Neural cell (in vitro differentiated cells): ENCODE measurements around the gene SULT1A1.

Experiments used
- EZH2 ChIP-seq: fragments of 200-600, 300-800 bp; shearing (Covaris generic), sonication (generic); IDR thresholded peaks from 2 replicates; pipeline ENCODE4 v1.6.1; 2014; ENCODE audit warnings: antibody characterized with exemption, low read length, borderline replicate concordance, mild to moderate bottlenecking; ENCODE audit not compliant: insufficient read depth, poor library complexity, severe bottlenecking
- REST ChIP-seq: IDR thresholded peaks from 2 replicates; pipeline ENCODE4 v1.6.1; 2012; ENCODE audit warnings: borderline replicate concordance
- SMC3 ChIP-seq: fragments of 450-650 bp; conservative IDR thresholded peaks from 2 replicates; pipeline ENCODE4 v1.6.1; 2014; ENCODE audit warnings: antibody characterized with exemption, mild to moderate bottlenecking, moderate library complexity; ENCODE audit not compliant: poor library complexity
- TAF1 ChIP-seq: IDR thresholded peaks from 2 replicates; pipeline ENCODE4 v1.6.1; 2012; ENCODE audit warnings: low read depth
- TF ChIP-seq, protein P1 (sequence below): fragments of 450-650 bp; IDR thresholded peaks from 2 replicates; pipeline ENCODE4 v1.5.1; 2014; ENCODE audit warnings: antibody characterized with exemption, mild to moderate bottlenecking, moderate library complexity; ENCODE audit not compliant: poor library complexity, severe bottlenecking

DNA sequence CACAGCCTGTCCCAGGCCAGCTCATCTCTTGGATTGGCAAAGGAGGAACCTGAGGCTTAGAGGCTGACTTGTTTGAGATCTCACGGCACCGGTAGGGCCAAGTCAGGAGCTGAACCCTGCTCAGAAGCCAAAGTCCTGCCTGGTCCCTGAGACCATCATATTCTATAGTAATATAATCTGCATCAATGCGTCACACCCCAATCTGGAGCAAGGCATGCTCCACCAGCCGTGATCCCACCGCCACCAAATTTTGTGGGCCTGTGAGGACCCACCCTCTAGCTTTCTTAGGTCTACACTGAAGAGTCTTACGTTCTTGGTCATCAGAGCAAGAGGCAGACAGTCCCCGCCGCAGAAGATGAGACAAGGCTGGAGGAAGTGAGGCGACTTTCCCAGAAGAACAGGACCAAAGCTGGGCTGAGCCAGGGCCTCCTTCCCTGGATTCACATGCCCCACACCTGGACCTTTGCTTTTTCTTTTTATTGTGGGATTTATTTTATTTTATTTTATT is 2.7 kb downstream of the SULT1A1 start:
- TF ChIP-seq, protein P1, sequence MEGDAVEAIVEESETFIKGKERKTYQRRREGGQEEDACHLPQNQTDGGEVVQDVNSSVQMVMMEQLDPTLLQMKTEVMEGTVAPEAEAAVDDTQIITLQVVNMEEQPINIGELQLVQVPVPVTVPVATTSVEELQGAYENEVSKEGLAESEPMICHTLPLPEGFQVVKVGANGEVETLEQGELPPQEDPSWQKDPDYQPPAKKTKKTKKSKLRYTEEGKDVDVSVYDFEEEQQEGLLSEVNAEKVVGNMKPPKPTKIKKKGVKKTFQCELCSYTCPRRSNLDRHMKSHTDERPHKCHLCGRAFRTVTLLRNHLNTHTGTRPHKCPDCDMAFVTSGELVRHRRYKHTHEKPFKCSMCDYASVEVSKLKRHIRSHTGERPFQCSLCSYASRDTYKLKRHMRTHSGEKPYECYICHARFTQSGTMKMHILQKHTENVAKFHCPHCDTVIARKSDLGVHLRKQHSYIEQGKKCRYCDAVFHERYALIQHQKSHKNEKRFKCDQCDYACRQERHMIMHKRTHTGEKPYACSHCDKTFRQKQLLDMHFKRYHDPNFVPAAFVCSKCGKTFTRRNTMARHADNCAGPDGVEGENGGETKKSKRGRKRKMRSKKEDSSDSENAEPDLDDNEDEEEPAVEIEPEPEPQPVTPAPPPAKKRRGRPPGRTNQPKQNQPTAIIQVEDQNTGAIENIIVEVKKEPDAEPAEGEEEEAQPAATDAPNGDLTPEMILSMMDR = no peak
- no peak for TF ChIP-seq REST
- TF ChIP-seq EZH2 = no peak
- TF ChIP-seq SMC3 = no peak
- TF ChIP-seq TAF1 = no peak
